ENCODE results near the gene LRMDA.

The LRMDA gene

GRCh38 chr10:75696536-75696935, 265.1 kb downstream of the LRMDA start:
- H3K4me3 ChIP-seq (ENCODE audit: low read length) = no peak overlapping the region
- no peak for TF ChIP-seq ZNF274 (IDR thresholded peaks at IDR 0.05; ENCODE audit: low read depth, low read length)

GRCh38 chr10:75703191-75703854, 271.9 kb downstream of the LRMDA start:
- TF ChIP-seq ZNF274 (IDR thresholded peaks at IDR 0.05; ENCODE audit: low read depth, low read length) = no peak
- H3K4me3 ChIP-seq (ENCODE audit: low read length) = no peak overlapping the region

- no peak for TF ChIP-seq ZNF274 (IDR thresholded peaks at IDR 0.05; ENCODE audit: low read depth, low read length)
- no peak overlapping the region for H3K4me3 ChIP-seq (ENCODE audit: low read length)
Measured at GRCh38 chr10:75705426-75705825, 274.0 kb downstream of the LRMDA start.

- no peak for TF ChIP-seq ZNF274 (IDR thresholded peaks at IDR 0.05; ENCODE audit: low read depth, low read length)
- no peak overlapping the region for H3K4me3 ChIP-seq (ENCODE audit: low read length)
Measured at GRCh38 chr10:75707080-75707840, 275.8 kb downstream of the LRMDA start.

GRCh38 chr10:75708060-75708459, 276.6 kb downstream of the LRMDA start:
- no peak for TF ChIP-seq ZNF274 (IDR thresholded peaks at IDR 0.05; ENCODE audit: low read depth, low read length)
- H3K4me3 ChIP-seq (ENCODE audit: low read length) = no peak overlapping the region

GRCh38 chr10:75709245-75709644, 277.8 kb downstream of the LRMDA start:
- no peak for TF ChIP-seq ZNF274 (IDR thresholded peaks at IDR 0.05; ENCODE audit: low read depth, low read length)
- no peak overlapping the region for H3K4me3 ChIP-seq (ENCODE audit: low read length)

- TF ChIP-seq ZNF274 (IDR thresholded peaks at IDR 0.05; ENCODE audit: low read depth, low read length) = no peak
- H3K4me3 ChIP-seq (ENCODE audit: low read length) = no peak overlapping the region
Measured at GRCh38 chr10:75709811-75710210, 278.4 kb downstream of the LRMDA start.

GRCh38 chr10:75712242-75712880, 280.9 kb downstream of the LRMDA start:
- no peak for TF ChIP-seq ZNF274 (IDR thresholded peaks at IDR 0.05; ENCODE audit: low read depth, low read length)
- no peak overlapping the region for H3K4me3 ChIP-seq (ENCODE audit: low read length)

- H3K4me3 ChIP-seq (ENCODE audit: low read length) = no peak overlapping the region
- TF ChIP-seq ZNF274 (IDR thresholded peaks at IDR 0.05; ENCODE audit: low read depth, low read length) = no peak
Measured at GRCh38 chr10:75716506-75716905, 285.1 kb downstream of the LRMDA start.

- no peak for TF ChIP-seq ZNF274 (IDR thresholded peaks at IDR 0.05; ENCODE audit: low read depth, low read length)
- H3K4me3 ChIP-seq (ENCODE audit: low read length) = no peak overlapping the region
Measured at GRCh38 chr10:75717126-75717916, 285.9 kb downstream of the LRMDA start.

GRCh38 chr10:75718991-75719390, 287.6 kb downstream of the LRMDA start:
- H3K4me3 ChIP-seq (ENCODE audit: low read length) = no peak overlapping the region
- TF ChIP-seq ZNF274 (IDR thresholded peaks at IDR 0.05; ENCODE audit: low read depth, low read length) = no peak

GRCh38 chr10:75720157-75720556, 288.7 kb downstream of the LRMDA start:
- TF ChIP-seq ZNF274 (IDR thresholded peaks at IDR 0.05; ENCODE audit: low read depth, low read length) = no peak
- no peak overlapping the region for H3K4me3 ChIP-seq (ENCODE audit: low read length)

GRCh38 chr10:75722020-75722419, 290.6 kb downstream of the LRMDA start:
- no peak for TF ChIP-seq ZNF274 (IDR thresholded peaks at IDR 0.05; ENCODE audit: low read depth, low read length)
- no peak overlapping the region for H3K4me3 ChIP-seq (ENCODE audit: low read length)

GRCh38 chr10:75722609-75723008, 291.2 kb downstream of the LRMDA start:
- TF ChIP-seq ZNF274 (IDR thresholded peaks at IDR 0.05; ENCODE audit: low read depth, low read length) = no peak

More at GRCh38 chr10:75722609-75723008, 291.2 kb downstream of the LRMDA start:
- H3K4me3 ChIP-seq (ENCODE audit: low read length) = no peak overlapping the region

All from GM08714 (cell line).